NB4 (cell line): Measurements from ENCODE around the gene SCYGR1.

Experiments used
- DNase-seq: peaks from one replicate; pipeline ENCODE4 v3.0.0; 2010; ENCODE audit warnings: low read depth
- H3K4me3 ChIP-seq: one replicate; pipeline ENCODE4 v1.5.1; 2011; ENCODE audit warnings: mild to moderate bottlenecking, low read depth, low read length, moderate library complexity
- MYC ChIP-seq: IDR thresholded peaks from 2 replicates; pipeline ENCODE4 v1.6.1; 2011; ENCODE audit warnings: low read depth, low read length
- POLR2A ChIP-seq: IDR thresholded peaks from 2 replicates; pipeline ENCODE4 v1.6.1; 2011; ENCODE audit warnings: mild to moderate bottlenecking; ENCODE audit not compliant: insufficient read length; ENCODE audit errors: extremely low read depth
- TF ChIP-seq, protein P1 (sequence below): IDR thresholded peaks from one replicate; pipeline ENCODE4 v1.5.1; 2012; ENCODE audit warnings: low read depth, low read length
- TF ChIP-seq, protein P2 (sequence below): IDR thresholded peaks from 2 replicates; pipeline ENCODE4 v1.6.1; 2011; ENCODE audit warnings: low read depth, low read length

SCYGR1 gene

DNA sequence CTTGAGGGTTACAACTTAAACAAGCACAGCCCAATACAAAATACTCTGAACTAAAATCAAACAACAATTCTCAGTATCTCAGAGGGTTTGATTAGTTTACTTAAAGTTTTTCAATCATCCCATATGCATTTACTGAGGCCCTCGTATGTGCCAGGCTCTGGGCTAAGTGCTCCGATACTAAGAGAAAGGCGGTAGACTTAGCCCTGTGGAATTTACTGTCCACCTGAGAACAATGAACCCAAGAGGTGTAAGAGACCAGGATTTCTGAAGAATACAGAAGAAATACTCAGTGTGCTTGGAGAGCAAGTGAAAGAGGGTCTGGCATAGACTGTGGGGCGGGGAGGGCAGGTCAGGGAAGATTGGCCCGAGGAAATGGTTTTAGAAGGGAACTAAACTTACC is 25.1 kb upstream of the SCYGR1 start:
- TF ChIP-seq, protein P1, sequence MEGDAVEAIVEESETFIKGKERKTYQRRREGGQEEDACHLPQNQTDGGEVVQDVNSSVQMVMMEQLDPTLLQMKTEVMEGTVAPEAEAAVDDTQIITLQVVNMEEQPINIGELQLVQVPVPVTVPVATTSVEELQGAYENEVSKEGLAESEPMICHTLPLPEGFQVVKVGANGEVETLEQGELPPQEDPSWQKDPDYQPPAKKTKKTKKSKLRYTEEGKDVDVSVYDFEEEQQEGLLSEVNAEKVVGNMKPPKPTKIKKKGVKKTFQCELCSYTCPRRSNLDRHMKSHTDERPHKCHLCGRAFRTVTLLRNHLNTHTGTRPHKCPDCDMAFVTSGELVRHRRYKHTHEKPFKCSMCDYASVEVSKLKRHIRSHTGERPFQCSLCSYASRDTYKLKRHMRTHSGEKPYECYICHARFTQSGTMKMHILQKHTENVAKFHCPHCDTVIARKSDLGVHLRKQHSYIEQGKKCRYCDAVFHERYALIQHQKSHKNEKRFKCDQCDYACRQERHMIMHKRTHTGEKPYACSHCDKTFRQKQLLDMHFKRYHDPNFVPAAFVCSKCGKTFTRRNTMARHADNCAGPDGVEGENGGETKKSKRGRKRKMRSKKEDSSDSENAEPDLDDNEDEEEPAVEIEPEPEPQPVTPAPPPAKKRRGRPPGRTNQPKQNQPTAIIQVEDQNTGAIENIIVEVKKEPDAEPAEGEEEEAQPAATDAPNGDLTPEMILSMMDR = no peak
- TF ChIP-seq MYC = no peak
- TF ChIP-seq, protein P2, sequence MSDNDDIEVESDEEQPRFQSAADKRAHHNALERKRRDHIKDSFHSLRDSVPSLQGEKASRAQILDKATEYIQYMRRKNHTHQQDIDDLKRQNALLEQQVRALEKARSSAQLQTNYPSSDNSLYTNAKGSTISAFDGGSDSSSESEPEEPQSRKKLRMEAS = no peak
- TF ChIP-seq POLR2A = no peak
- DNase-seq = no peak
- H3K4me3 ChIP-seq = no peak overlapping the region

GRCh38 chr2:227411990-227412350 is 24.2 kb upstream of the SCYGR1 start:
- H3K4me3 ChIP-seq = no peak overlapping the region
- DNase-seq = no peak
- TF ChIP-seq, protein P2 = no peak
- TF ChIP-seq, protein P1 = no peak
- TF ChIP-seq MYC (no peak), POLR2A (no peak)

GRCh38 chr2:227411320-227411989 is 23.7 kb upstream of the SCYGR1 start:
- DNase-seq = peak; percentile 22
- H3K4me3 ChIP-seq = no peak overlapping the region
- TF ChIP-seq MYC = no peak
- TF ChIP-seq, protein P1 = no peak
- TF ChIP-seq POLR2A = no peak
- TF ChIP-seq, protein P2 = no peak

GRCh38 chr2:227410191-227410590 is 22.4 kb upstream of the SCYGR1 start:
- H3K4me3 ChIP-seq = no peak overlapping the region
- TF ChIP-seq MYC (no peak), POLR2A (no peak)
- TF ChIP-seq, protein P1 = no peak
- TF ChIP-seq, protein P2 = no peak
- no peak for DNase-seq

- peak overlapping the region; percentile 30 for H3K4me3 ChIP-seq
- peak; percentile 92 for DNase-seq
- TF ChIP-seq POLR2A (no peak), MYC (no peak; the same call in 1 of the 2 replicates)
- TF ChIP-seq, protein P1 = no peak
- TF ChIP-seq, protein P2 = peak; percentile 51
Observed at GRCh38 chr2:227407591-227408151, 19.9 kb upstream of the SCYGR1 start.
